GM19025 (cell line): ENCODE results near the gene C2orf66.

Source experiments
- ATAC-seq: cut with Tn5 transposase; IDR thresholded peaks from one replicate; pipeline ENCODE4 v1.9.1; 2021; ENCODE audit warnings: mild to moderate bottlenecking, low read depth, moderate library complexity; ENCODE audit not compliant: unreplicated experiment

C2orf66 gene

GRCh38 chr2:196809260-196809659, at the start of gene C2orf66:
C2orf66 (minus strand) TSS chr2:196809355; CDS start chr2:196809336, 19 bp downstream.
- ATAC-seq: no peak

- ATAC-seq: no peak
Observed at GRCh38 chr2:196854629-196855028, 45.5 kb upstream of the C2orf66 start.

GRCh38 chr2:196853301-196854087, 44.3 kb upstream of the C2orf66 start:
- ATAC-seq: no peak

GRCh38 chr2:196851088-196851487, 41.9 kb upstream of the C2orf66 start:
- no peak for ATAC-seq

- ATAC-seq: no peak
Observed at GRCh38 chr2:196849895-196850294, 40.7 kb upstream of the C2orf66 start.

GRCh38 chr2:196846295-196846694, 37.1 kb upstream of the C2orf66 start:
- no peak for ATAC-seq

GRCh38 chr2:196845371-196845770, 36.2 kb upstream of the C2orf66 start:
- ATAC-seq: no peak

GRCh38 chr2:196840171-196840570, 31.0 kb upstream of the C2orf66 start:
- ATAC-seq: no peak

GRCh38 chr2:196839574-196839973, 30.4 kb upstream of the C2orf66 start:
- ATAC-seq: no peak

- no peak for ATAC-seq
Observed at GRCh38 chr2:196836440-196836839, 27.3 kb upstream of the C2orf66 start.

- ATAC-seq: no peak
Observed at GRCh38 chr2:196830701-196831100, 21.5 kb upstream of the C2orf66 start.

GRCh38 chr2:196827356-196827755, 18.2 kb upstream of the C2orf66 start:
- no peak for ATAC-seq

- ATAC-seq: no peak
Observed at GRCh38 chr2:196823750-196824522, 14.8 kb upstream of the C2orf66 start.

GRCh38 chr2:196821195-196821594, 12.0 kb upstream of the C2orf66 start:
- ATAC-seq: no peak

GRCh38 chr2:196808083-196808665, 981 bp downstream of the C2orf66 start:
- no peak for ATAC-seq

- no peak for ATAC-seq
Observed at GRCh38 chr2:196804381-196804780, 4.8 kb downstream of the C2orf66 start.

GRCh38 chr2:196802401-196802800, 6.8 kb downstream of the C2orf66 start:
- no peak for ATAC-seq

- no peak for ATAC-seq
Observed at GRCh38 chr2:196801674-196802261, 7.4 kb downstream of the C2orf66 start.

GRCh38 chr2:196798980-196799379, 10.2 kb downstream of the C2orf66 start:
- no peak for ATAC-seq

GRCh38 chr2:196792865-196793264, 16.3 kb downstream of the C2orf66 start:
- ATAC-seq: no peak
